HepG2 (cell line): ENCODE results near the gene NFIC. TPM values are rescaled to one million over a fixed set of nuclear protein-coding genes. Genes with fewer than 3 reads are reported as not detected.

ENCODE experiments used
- ADNP ChIP-seq: sonication (generic); formaldehyde crosslinking; IDR thresholded peaks from 2 replicates; pipeline ENCODE4 v1.4.0; 2020; ENCODE audit warnings: missing genetic modification reagents
- ARHGAP35 ChIP-seq: sonication (generic); formaldehyde crosslinking; IDR thresholded peaks from 2 replicates; pipeline ENCODE4 v1.9.0; 2022; ENCODE audit warnings: mild to moderate bottlenecking, inconsistent platforms, moderate library complexity, missing genetic modification reagents, borderline replicate concordance
- BCL6 ChIP-seq: IDR thresholded peaks from 2 replicates; pipeline ENCODE4 v1.6.1; 2016; ENCODE audit warnings: missing genetic modification reagents, missing compliant biosample characterization
- CBX1 ChIP-seq: IDR thresholded peaks from one replicate; pipeline ENCODE4 v1.6.1; 2016; ENCODE audit warnings: antibody characterized with exemption, low read depth
- DMAP1 ChIP-seq: IDR thresholded peaks from 2 replicates; pipeline ENCODE4 v1.6.1; 2016
- FOXA1 ChIP-seq, 2 experiments: fragments of 450-650 bp in 1 of 2; sonication (generic) in 1 of 2; formaldehyde crosslinking in 1 of 2; IDR thresholded peaks; 2 replicates each; pipeline versions ENCODE4 v1.4.0 to v1.6.1; 2016 to 2020; ENCODE audit warnings: missing genetic modification reagents in 1 of 2
- KDM5A ChIP-seq: fragments of 200-600 bp; sonication (generic); IDR thresholded peaks from 2 replicates; pipeline ENCODE4 v1.7.0; 2018; ENCODE audit warnings: antibody characterized with exemption, mild to moderate bottlenecking, low read length, borderline replicate concordance
- MZF1 ChIP-seq: sonication (generic); formaldehyde crosslinking; IDR thresholded peaks from 2 replicates; pipeline ENCODE4 v1.8.1; 2023; ENCODE audit warnings: mild to moderate bottlenecking, missing genetic modification reagents, borderline replicate concordance
- PAF1 ChIP-seq: IDR thresholded peaks from 2 replicates; pipeline ENCODE4 v1.6.1; 2016; ENCODE audit warnings: missing genetic modification reagents, missing compliant biosample characterization
- PHF20 ChIP-seq: sonication (generic); formaldehyde crosslinking; IDR thresholded peaks from 2 replicates; pipeline ENCODE4 v1.5.0; 2020; ENCODE audit warnings: mild to moderate bottlenecking, missing genetic modification reagents
- RAD51 ChIP-seq: fragments of 450-650 bp; IDR thresholded peaks from 2 replicates; pipeline ENCODE4 v1.6.1; 2016; ENCODE audit warnings: borderline replicate concordance
- RARG ChIP-seq: sonication (generic); formaldehyde crosslinking; IDR thresholded peaks from 2 replicates; pipeline ENCODE4 v1.4.0; 2020; ENCODE audit warnings: low read depth, mild to moderate bottlenecking, missing genetic modification reagents
- U2AF2 ChIP-seq: fragments of 200-400 bp; formaldehyde crosslinking; IDR thresholded peaks from 2 replicates; pipeline ENCODE4 v1.6.1; 2017; ENCODE audit warnings: low read depth, mild to moderate bottlenecking, low read length
- WIZ ChIP-seq: sonication (generic); formaldehyde crosslinking; IDR thresholded peaks from 2 replicates; pipeline ENCODE4 v1.5.1; 2020; ENCODE audit warnings: mild to moderate bottlenecking, missing genetic modification reagents
- ZC3H13 ChIP-seq: sonication (generic); formaldehyde crosslinking; IDR thresholded peaks from 2 replicates; pipeline ENCODE4 v1.8.1; 2023; ENCODE audit warnings: mild to moderate bottlenecking, missing genetic modification reagents, moderate library complexity
- ZFP36L2 ChIP-seq: sonication (generic); formaldehyde crosslinking; IDR thresholded peaks from 2 replicates; pipeline ENCODE4 v1.4.0; 2020; ENCODE audit warnings: missing genetic modification reagents
- ZNF17 ChIP-seq: sonication (generic); formaldehyde crosslinking; IDR thresholded peaks from 2 replicates; pipeline ENCODE4 v1.5.0; 2020; ENCODE audit warnings: mild to moderate bottlenecking, missing genetic modification reagents
- ZNF230 ChIP-seq: sonication (generic); formaldehyde crosslinking; IDR thresholded peaks from 2 replicates; pipeline ENCODE4 v1.4.0; 2020; ENCODE audit warnings: mild to moderate bottlenecking, missing genetic modification reagents
- ZNF251 ChIP-seq: sonication (generic); formaldehyde crosslinking; IDR thresholded peaks from 2 replicates; pipeline ENCODE4 v1.9.0; 2021; ENCODE audit warnings: mild to moderate bottlenecking, missing genetic modification reagents
- ZNF558 ChIP-seq: sonication (generic); formaldehyde crosslinking; IDR thresholded peaks from 2 replicates; pipeline ENCODE4 v1.9.0; 2022; ENCODE audit warnings: mild to moderate bottlenecking, missing genetic modification reagents, borderline replicate concordance
- ZNF746 ChIP-seq: sonication (generic); formaldehyde crosslinking; IDR thresholded peaks from 2 replicates; pipeline ENCODE4 v1.8.0; 2022; ENCODE audit warnings: mild to moderate bottlenecking, missing genetic modification reagents
- polyA plus RNA-seq, 8 experiments: library from polyadenylated mRNA; depleted of rRNA in 3 of 8; stranded (reverse) in 7 of 8; unstranded in 1 of 8; fragments of >200 nt; fragmentation: Illumina TruSeq in 4 of 8; extraction: Trizol in 4 of 8; gene quantifications; 2 replicates each; pipeline versions ENCODE4 v1.2.1 to v1.2.3, GENCODE V29; 2011 to 2016; ENCODE audit warnings: low read depth in 4 of 8, missing spikeins in 1 of 8, mixed read lengths in 1 of 8; ENCODE audit not compliant: insufficient read depth in 1 of 8
- total RNA-seq, 5 experiments: library from RNA; depleted of rRNA; stranded (reverse); fragments of >200 nt; fragmentation: Illumina TruSeq; extraction: Trizol; gene quantifications; 2 replicates each; pipeline ENCODE4 v1.2.3, GENCODE V29; 2016; ENCODE audit warnings: low read depth in 1 of 5
- TF ChIP-seq, protein P1 (sequence below): sonication (generic); formaldehyde crosslinking; IDR thresholded peaks from 2 replicates; pipeline ENCODE4 v1.4.0; 2020; ENCODE audit warnings: mild to moderate bottlenecking, low read depth, missing genetic modification reagents
- TF ChIP-seq, protein P2 (sequence below): sonication (generic); formaldehyde crosslinking; IDR thresholded peaks from 2 replicates; pipeline ENCODE4 v1.4.0; 2020; ENCODE audit warnings: mild to moderate bottlenecking, missing genetic modification reagents, borderline replicate concordance
- TF ChIP-seq, protein P3 (sequence below): sonication (generic); formaldehyde crosslinking; IDR thresholded peaks from 2 replicates; pipeline ENCODE4 v1.9.0; 2021; ENCODE audit warnings: missing genetic modification reagents, mild to moderate bottlenecking, borderline replicate concordance

NFIC gene
- total and polyA plus RNA-seq, 2 of the 13 experiments (the other 11 are each of a cell fraction or from before 2014, with no cell fraction given), result 1.3 to 2.5 TPM

DNA sequence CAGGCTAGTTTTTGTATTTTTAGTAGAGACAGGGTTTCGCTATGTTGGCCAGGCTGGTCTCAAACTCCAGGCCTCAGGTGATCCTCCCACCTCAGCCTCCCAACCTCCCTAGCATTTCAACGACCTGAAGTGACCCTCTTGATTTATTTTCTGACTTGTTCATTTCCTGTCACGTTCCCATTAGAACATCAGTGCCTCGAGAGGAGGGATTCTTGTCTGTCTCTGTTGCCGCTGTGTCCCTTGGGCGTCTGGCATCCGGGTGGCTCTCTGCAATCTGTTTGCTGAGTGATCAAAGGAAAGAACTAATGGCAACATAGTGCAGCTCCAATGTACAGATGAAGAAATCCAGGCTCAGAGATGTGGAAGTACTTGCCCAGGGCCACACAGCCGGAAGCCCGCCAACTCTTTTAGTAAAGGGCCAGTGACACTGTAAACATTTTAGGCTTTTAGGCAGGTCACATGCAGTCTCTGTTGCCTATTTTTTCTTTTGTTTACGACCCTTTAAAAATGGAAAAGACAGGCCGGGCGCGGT, 47.5 kb downstream of the NFIC start (continued):
- TF ChIP-seq, protein P1, sequence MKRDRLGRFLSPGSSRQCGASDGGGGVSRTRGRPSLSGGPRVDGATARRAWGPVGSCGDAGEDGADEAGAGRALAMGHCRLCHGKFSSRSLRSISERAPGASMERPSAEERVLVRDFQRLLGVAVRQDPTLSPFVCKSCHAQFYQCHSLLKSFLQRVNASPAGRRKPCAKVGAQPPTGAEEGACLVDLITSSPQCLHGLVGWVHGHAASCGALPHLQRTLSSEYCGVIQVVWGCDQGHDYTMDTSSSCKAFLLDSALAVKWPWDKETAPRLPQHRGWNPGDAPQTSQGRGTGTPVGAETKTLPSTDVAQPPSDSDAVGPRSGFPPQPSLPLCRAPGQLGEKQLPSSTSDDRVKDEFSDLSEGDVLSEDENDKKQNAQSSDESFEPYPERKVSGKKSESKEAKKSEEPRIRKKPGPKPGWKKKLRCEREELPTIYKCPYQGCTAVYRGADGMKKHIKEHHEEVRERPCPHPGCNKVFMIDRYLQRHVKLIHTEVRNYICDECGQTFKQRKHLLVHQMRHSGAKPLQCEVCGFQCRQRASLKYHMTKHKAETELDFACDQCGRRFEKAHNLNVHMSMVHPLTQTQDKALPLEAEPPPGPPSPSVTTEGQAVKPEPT (CRISPR knock-in tag), result no peak
- TF ChIP-seq ADNP (0 out of 2 replicates have a peak, but pooled peaks have one; percentile 30), ZNF746 (CRISPR knock-in tag) (peak; percentile 81; the same call in 1 of the 2 replicates), ZNF251 (CRISPR knock-in tag) (no peak), ZNF230 (no peak), RARG (no peak), ZNF17 (CRISPR knock-in tag) (no peak), RAD51 (no peak), CBX1 (no peak), WIZ (CRISPR knock-in tag) (no peak), U2AF2 (no peak), DMAP1 (CRISPR knock-in tag) (no peak), ZFP36L2 (no peak), MZF1 (CRISPR knock-in tag) (no peak), KDM5A (no peak), ZC3H13 (CRISPR knock-in tag) (no peak), ZNF558 (CRISPR knock-in tag) (no peak), PAF1 (no peak), PHF20 (CRISPR knock-in tag) (no peak), ARHGAP35 (CRISPR knock-in tag) (no peak), BCL6 (CRISPR knock-in tag) (peak; percentile 94), FOXA1 (IDR thresholded peaks at IDR 0.05) (0 out of 2 replicates have a peak, but pooled peaks have one; percentile 28), FOXA1 (CRISPR knock-in tag; IDR thresholded peaks at IDR 0.05) (peak; percentile 89)
- TF ChIP-seq, protein P2, sequence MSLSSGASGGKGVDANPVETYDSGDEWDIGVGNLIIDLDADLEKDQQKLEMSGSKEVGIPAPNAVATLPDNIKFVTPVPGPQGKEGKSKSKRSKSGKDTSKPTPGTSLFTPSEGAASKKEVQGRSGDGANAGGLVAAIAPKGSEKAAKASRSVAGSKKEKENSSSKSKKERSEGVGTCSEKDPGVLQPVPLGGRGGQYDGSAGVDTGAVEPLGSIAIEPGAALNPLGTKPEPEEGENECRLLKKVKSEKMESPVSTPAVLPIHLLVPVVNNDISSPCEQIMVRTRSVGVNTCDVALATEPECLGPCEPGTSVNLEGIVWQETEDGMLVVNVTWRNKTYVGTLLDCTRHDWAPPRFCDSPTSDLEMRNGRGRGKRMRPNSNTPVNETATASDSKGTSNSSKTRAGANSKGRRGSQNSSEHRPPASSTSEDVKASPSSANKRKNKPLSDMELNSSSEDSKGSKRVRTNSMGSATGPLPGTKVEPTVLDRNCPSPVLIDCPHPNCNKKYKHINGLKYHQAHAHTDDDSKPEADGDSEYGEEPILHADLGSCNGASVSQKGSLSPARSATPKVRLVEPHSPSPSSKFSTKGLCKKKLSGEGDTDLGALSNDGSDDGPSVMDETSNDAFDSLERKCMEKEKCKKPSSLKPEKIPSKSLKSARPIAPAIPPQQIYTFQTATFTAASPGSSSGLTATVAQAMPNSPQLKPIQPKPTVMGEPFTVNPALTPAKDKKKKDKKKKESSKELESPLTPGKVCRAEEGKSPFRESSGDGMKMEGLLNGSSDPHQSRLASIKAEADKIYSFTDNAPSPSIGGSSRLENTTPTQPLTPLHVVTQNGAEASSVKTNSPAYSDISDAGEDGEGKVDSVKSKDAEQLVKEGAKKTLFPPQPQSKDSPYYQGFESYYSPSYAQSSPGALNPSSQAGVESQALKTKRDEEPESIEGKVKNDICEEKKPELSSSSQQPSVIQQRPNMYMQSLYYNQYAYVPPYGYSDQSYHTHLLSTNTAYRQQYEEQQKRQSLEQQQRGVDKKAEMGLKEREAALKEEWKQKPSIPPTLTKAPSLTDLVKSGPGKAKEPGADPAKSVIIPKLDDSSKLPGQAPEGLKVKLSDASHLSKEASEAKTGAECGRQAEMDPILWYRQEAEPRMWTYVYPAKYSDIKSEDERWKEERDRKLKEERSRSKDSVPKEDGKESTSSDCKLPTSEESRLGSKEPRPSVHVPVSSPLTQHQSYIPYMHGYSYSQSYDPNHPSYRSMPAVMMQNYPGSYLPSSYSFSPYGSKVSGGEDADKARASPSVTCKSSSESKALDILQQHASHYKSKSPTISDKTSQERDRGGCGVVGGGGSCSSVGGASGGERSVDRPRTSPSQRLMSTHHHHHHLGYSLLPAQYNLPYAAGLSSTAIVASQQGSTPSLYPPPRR, result peak; percentile 83
- TF ChIP-seq, protein P3, sequence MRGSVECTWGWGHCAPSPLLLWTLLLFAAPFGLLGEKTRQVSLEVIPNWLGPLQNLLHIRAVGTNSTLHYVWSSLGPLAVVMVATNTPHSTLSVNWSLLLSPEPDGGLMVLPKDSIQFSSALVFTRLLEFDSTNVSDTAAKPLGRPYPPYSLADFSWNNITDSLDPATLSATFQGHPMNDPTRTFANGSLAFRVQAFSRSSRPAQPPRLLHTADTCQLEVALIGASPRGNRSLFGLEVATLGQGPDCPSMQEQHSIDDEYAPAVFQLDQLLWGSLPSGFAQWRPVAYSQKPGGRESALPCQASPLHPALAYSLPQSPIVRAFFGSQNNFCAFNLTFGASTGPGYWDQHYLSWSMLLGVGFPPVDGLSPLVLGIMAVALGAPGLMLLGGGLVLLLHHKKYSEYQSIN (CRISPR knock-in tag), result no peak
